ENCODE data around the gene GRK5. TPM values are rescaled to one million over a fixed set of nuclear protein-coding genes. Genes with fewer than 3 reads are reported as not detected.

The GRK5 gene
- total RNA-seq, 1 experiment from 2014 or later = 4.8 TPM

DNA sequence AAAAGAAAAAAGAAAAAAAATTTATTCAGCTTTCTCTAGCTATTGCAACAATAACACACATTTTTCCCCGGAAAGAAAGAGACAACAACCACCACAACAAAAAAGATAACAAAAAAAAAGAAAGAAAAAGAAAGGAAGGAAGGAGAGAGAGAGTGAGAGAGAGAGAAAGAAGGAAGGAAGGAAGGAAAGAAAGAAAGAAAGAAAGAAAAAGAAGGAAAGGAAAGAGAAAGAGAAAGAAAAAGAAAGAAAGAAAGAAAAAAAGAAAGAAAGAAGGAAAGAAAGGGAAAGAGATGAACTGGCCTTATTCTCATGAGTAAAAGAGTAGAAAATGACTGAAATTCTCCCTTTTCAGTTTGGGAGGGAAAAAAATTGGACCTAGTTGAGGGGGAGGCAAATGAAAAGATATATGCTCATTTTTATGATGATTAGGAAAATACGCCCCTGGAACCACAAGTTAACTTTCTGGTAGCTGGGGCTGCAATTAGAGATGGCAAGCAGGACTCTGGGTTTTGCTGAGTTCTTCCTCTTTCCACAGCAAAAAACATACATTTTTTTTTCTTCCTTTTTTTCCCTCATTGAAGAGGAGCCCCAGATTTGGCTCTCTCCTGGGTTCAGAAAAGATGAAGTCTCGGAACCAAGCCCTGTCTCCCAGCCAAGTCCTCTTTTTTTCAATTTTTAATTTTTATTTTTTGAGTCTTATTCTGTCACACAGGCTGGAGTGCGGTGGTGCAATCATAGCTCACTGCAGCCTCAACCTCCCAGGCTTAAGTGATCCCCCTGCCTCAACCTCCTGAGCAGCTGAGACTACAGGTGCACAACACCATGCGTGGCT is 16.2 kb upstream of the GRK5 start:
- in situ Hi-C loops (cut with HindIII; ENCODE audit: low pct_unique_long_range_greater_than_20kb, low sequenced_read_pairs) = no loop called here
- DNase-seq (ENCODE audit: low read depth, low spot score) = no peak

- in situ Hi-C loops (cut with HindIII; ENCODE audit: low pct_unique_long_range_greater_than_20kb, low sequenced_read_pairs) = no loop called here
- no peak for DNase-seq (ENCODE audit: low read depth, low spot score)
These were observed 15.5 kb upstream of the GRK5 start for GRCh38 chr10:119191881-119192280.

GRCh38 chr10:119197921-119198320 is 9.4 kb upstream of the GRK5 start:
- in situ Hi-C loops (cut with HindIII; ENCODE audit: low pct_unique_long_range_greater_than_20kb, low sequenced_read_pairs) = no loop called here

GRCh38 chr10:119198438-119198837 is 8.9 kb upstream of the GRK5 start:
- in situ Hi-C loops (cut with HindIII; ENCODE audit: low pct_unique_long_range_greater_than_20kb, low sequenced_read_pairs) = no loop called here
- DNase-seq (ENCODE audit: low read depth, low spot score) = peak; percentile 33

More at GRCh38 chr10:119197921-119198320, 9.4 kb upstream of the GRK5 start:
- DNase-seq (ENCODE audit: low read depth, low spot score) = peak; percentile 60

GRCh38 chr10:119199231-119199992 is 8.0 kb upstream of the GRK5 start:
- DNase-seq (ENCODE audit: low read depth, low spot score) = peak; percentile 89
- in situ Hi-C loops (cut with HindIII; ENCODE audit: low pct_unique_long_range_greater_than_20kb, low sequenced_read_pairs) = no loop called here

DNA sequence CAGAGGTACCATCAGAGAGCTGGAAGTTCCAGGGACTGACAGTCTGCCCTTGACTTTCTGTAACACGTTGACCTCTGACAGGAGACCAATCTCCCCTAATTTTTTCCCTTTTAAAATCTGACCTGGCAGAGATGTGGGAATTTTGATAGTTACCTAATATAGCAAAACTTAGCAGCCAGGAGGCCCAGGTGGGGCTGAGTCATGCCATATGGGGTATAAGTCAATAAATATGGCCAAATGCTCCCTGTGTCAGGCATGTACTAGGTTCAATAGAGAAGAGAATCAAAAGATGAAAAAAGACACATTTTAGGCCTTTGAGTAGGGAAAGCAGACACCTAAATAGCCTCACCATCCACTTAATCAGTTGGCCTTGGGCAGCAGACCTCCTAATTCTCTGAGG is 6.1 kb upstream of the GRK5 start:
- no peak for DNase-seq (ENCODE audit: low read depth, low spot score)
- in situ Hi-C loops (cut with HindIII; ENCODE audit: low pct_unique_long_range_greater_than_20kb, low sequenced_read_pairs) = no loop called here

DNA sequence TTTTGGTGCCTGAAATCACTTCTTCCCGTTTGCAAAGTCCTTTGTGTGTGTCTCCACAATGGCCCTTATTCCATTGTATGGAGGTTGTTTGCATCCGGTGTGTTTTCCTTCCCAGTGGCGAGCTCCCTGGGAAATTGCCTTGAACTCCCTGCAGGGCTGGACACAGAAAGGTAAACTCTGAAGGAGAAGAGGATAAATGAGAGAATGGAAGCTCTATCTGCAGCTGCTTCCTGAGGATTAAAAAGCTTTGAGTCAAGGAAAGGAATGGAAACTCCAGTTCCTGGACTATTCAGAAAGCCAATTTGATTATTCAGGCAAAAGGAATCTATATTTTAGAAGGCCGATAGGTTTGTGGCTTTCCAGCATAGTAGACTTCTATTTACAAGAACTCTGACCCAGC is 4.4 kb upstream of the GRK5 start:
- no peak for DNase-seq (ENCODE audit: low read depth, low spot score)
- in situ Hi-C loops (cut with HindIII; ENCODE audit: low pct_unique_long_range_greater_than_20kb, low sequenced_read_pairs) = no loop called here

DNA sequence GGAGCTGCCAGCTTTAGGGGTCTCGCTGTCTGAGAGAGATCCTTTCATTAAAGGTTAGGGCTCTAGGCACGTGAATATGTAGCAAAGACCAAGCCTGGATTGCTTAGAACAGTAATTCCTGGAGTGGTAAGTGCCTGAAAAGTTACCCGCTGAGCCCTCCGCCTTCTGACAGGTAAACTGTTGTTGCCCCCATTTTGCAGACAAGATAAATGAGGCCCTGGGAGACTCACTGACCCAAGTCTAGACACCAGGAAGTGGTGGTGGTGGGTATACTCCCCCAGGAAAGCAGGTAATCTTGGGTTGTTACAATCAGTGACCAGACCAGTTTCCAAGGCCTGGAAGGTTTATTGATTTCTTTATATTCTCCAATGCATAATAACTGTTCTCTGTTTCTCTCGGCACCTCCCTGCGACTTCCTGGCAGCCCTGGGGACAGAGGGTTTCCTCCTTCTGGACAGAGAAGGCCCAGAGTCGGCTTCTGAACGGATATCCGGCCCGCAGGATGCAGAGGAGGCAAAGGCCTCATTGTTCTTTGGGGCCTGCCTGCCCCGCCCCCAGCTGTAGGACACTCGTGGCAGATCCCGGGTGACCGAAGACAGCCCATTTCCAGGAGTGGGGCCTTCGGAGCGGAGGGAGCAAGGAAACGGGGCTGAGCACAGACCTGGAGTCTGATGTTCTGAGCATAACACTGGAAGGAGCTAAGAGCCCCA is 1.3 kb upstream of the GRK5 start:
- in situ Hi-C loops (cut with HindIII; ENCODE audit: low pct_unique_long_range_greater_than_20kb, low sequenced_read_pairs) = no loop called here
- DNase-seq (ENCODE audit: low read depth, low spot score) = peak; percentile 89

DNA sequence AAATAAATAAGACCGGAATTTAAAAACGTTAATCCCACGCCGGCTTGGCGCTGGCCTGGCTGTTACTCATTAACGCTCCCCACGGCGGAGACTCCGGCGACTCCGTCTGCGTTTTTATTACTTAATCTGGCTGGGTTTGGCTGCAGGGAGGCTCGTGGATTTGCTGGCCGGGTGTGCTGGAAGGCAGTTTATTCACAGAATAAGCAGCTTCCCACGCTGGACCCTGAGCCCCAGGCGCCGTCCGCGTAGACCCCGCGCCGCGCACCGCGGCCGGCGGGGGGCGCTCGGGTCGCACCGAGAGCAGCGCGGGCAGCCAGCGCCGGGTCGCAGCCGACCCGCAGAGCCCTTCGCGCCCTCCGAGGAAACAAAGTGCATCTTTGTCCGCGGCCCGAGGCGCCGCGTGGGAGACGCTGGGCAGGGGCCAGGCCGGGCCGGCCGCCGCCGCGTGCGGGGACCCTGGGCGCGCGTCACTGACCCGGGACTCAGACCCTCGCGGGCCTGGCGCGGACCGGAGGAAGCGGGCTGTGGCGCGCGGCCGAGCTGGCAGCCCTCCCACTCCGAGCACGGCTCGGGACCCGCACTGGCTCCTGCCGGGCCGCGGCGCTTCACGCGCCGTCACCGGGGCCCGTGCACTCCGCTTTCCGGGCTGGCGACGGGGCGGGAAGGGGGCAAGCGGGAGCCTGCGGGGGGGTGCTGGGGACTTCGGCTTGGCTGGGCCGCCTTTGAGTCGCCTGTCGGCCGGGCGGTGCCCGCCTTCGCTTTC is 587 bp upstream of the GRK5 start:
- DNase-seq (ENCODE audit: low read depth, low spot score) = peak; percentile 62
- in situ Hi-C loops (cut with HindIII; ENCODE audit: low pct_unique_long_range_greater_than_20kb, low sequenced_read_pairs) = no loop called here

GRCh38 chr10:119207713-119208552 is 562 bp downstream of the GRK5 start:
- peak; percentile 30 for DNase-seq (ENCODE audit: low read depth, low spot score)
- in situ Hi-C loops (cut with HindIII; ENCODE audit: low pct_unique_long_range_greater_than_20kb, low sequenced_read_pairs) = no loop called here

- DNase-seq (ENCODE audit: low read depth, low spot score) = no peak
- in situ Hi-C loops (cut with HindIII; ENCODE audit: low pct_unique_long_range_greater_than_20kb, low sequenced_read_pairs) = no loop called here
These were observed 1.2 kb downstream of the GRK5 start for GRCh38 chr10:119208553-119208940.

GRCh38 chr10:119209035-119209735 is 1.8 kb downstream of the GRK5 start:
- DNase-seq (ENCODE audit: low read depth, low spot score) = peak; percentile 60
- in situ Hi-C loops (cut with HindIII; ENCODE audit: low pct_unique_long_range_greater_than_20kb, low sequenced_read_pairs) = no loop called here

GRCh38 chr10:119209736-119210355 is 2.5 kb downstream of the GRK5 start:
- no peak for DNase-seq (ENCODE audit: low read depth, low spot score)
- in situ Hi-C loops (cut with HindIII; ENCODE audit: low pct_unique_long_range_greater_than_20kb, low sequenced_read_pairs) = no loop called here

- DNase-seq (ENCODE audit: low read depth, low spot score) = no peak
- in situ Hi-C loops (cut with HindIII; ENCODE audit: low pct_unique_long_range_greater_than_20kb, low sequenced_read_pairs) = no loop called here
These were observed 3.3 kb downstream of the GRK5 start for GRCh38 chr10:119210633-119211032.

DNA sequence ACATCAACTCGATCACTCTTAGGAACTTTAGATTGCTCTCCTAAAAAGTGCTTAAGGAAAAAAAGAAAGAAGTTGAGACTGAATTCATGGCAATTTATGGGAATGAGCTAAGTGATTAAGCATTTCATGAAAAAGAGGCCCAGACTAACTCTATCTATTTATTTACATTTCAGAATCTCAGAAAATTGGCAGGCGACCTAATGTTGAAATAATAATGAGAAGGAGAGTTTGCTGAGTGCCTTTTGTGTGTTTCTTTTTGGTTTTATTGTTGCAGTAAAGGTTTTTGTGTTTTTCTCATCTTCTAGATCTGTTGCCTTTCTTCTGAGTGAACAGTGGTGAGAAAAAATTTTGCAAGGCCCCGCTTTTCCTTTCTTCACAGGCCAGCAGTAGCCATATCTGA is 3.8 kb downstream of the GRK5 start:
- in situ Hi-C loops (cut with HindIII; ENCODE audit: low pct_unique_long_range_greater_than_20kb, low sequenced_read_pairs) = no loop called here
- no peak for DNase-seq (ENCODE audit: low read depth, low spot score)

Data from SK-MEL-5 (cell line).